GM15510 (cell line): Measurements from ENCODE around the gene FLCN.

Experiments
- POLR2A ChIP-seq: IDR thresholded peaks from 3 replicates; pipeline ENCODE4 v1.6.1; 2011; ENCODE audit warnings: borderline replicate concordance; ENCODE audit not compliant: insufficient read length; ENCODE audit errors: extremely low read depth

FLCN gene

GRCh38 chr17:17237026-17237799 lies at the start of gene FLCN:
FLCN (minus strand) TSS chr17:17237168; CDS start chr17:17228137, 9,031 bp downstream.
- peak; percentile 92 for TF ChIP-seq POLR2A

GRCh38 chr17:17285951-17286350 lies 49.0 kb upstream of the FLCN start:
- TF ChIP-seq POLR2A, result no peak

- TF ChIP-seq POLR2A, result peak; percentile 87
These were observed 43.9 kb upstream of the FLCN start, which contains the start of gene COPS3 for GRCh38 chr17:17280613-17281549. COPS3 (minus strand) TSS chr17:17281246; CDS start chr17:17281186, 60 bp downstream.

- TF ChIP-seq POLR2A, result no peak
These were observed 42.3 kb upstream of the FLCN start for GRCh38 chr17:17279316-17279715.

- no peak for TF ChIP-seq POLR2A
These were observed 39.0 kb upstream of the FLCN start for GRCh38 chr17:17275971-17276370.

- TF ChIP-seq POLR2A, result no peak
These were observed 33.2 kb upstream of the FLCN start for GRCh38 chr17:17269926-17270773.

GRCh38 chr17:17264430-17264829 lies 27.5 kb upstream of the FLCN start:
- no peak for TF ChIP-seq POLR2A

- TF ChIP-seq POLR2A, result no peak
These were observed 22.0 kb upstream of the FLCN start for GRCh38 chr17:17258998-17259397.

GRCh38 chr17:17258011-17258410 lies 21.0 kb upstream of the FLCN start:
- no peak for TF ChIP-seq POLR2A

GRCh38 chr17:17256316-17256715 lies 19.3 kb upstream of the FLCN start:
- TF ChIP-seq POLR2A, result no peak

GRCh38 chr17:17254036-17254435 lies 17.1 kb upstream of the FLCN start:
- TF ChIP-seq POLR2A, result no peak

GRCh38 chr17:17253406-17253805 lies 16.4 kb upstream of the FLCN start:
- no peak for TF ChIP-seq POLR2A

GRCh38 chr17:17252149-17252661 lies 15.2 kb upstream of the FLCN start:
- no peak for TF ChIP-seq POLR2A

- TF ChIP-seq POLR2A, result no peak
These were observed 9.9 kb upstream of the FLCN start for GRCh38 chr17:17246879-17247278.
